ENCODE data around the gene TRNP1. TPM values are rescaled to one million over a fixed set of nuclear protein-coding genes. Genes with fewer than 3 reads are reported as not detected.

The TRNP1 gene
- polyA plus RNA-seq, 1 donor (not counting 4 experiments of a cell fraction or from before 2014, with no cell fraction given): 164 TPM

- no peaks in the 10 kb centered on the region for H3K9me1 ChIP-seq (ENCODE audit: control insufficient read depth, extremely low read depth, insufficient read depth, low read length)
- H3K4me1 ChIP-seq (ENCODE audit: control insufficient read depth, extremely low read depth, insufficient read depth, low read length): peaks cover 24% of the 10 kb centered on the region
- no peaks in the 10 kb centered on the region for H3K9me3 ChIP-seq (ENCODE audit: control insufficient read depth, low read depth, low read length)
- H3K9ac ChIP-seq (ENCODE audit: control insufficient read depth, extremely low read depth, insufficient read depth, low read length): no peak overlapping the region
- no peaks in the 10 kb centered on the region for H3K36me3 ChIP-seq (ENCODE audit: control insufficient read depth in 2 of 2, extremely low read depth in 1 of 2, insufficient read depth in 2 of 2, low read length in 2 of 2)
- peak overlapping the region; percentile 79 for H2AFZ ChIP-seq (ENCODE audit: control insufficient read depth, low read length)
- FAIRE-seq: peak; percentile 23
- H3K4me2 ChIP-seq (ENCODE audit: control insufficient read depth, extremely low read depth, insufficient read depth, low read depth, low read length): peak overlapping the region; percentile 60
- dilution Hi-C loops (cut with MboI; ENCODE audit: extremely low pct_ligation_motif_present, low sequenced_read_pairs): loop anchor here (25.0 kb wide), 1 partner anchor 260 kb away; no protein-coding TSS in a partner anchor
- H3K27ac ChIP-seq (ENCODE audit: control insufficient read depth, insufficient read depth, low read length): no peak overlapping the region
- no peak for DNase-seq (ENCODE audit: low read depth, low spot score)
- H4K20me1 ChIP-seq (ENCODE audit: control insufficient read depth, extremely low read depth, insufficient read depth, low read length): no peaks in the 10 kb centered on the region
- no peaks in the 10 kb centered on the region for H3K79me2 ChIP-seq (ENCODE audit: control insufficient read depth, insufficient read depth, low read length)
- TF ChIP-seq CTCF (optimal IDR thresholded peaks at IDR 0.05 in 1 of 3, IDR thresholded peaks at IDR 0.05 in 1 of 3, conservative IDR thresholded peaks at IDR 0.05 in 1 of 3; ENCODE audit: extremely low read depth in 1 of 3, insufficient read depth in 2 of 3, low read length in 3 of 3): no peak
- TF ChIP-seq EZH2 (IDR thresholded peaks at IDR 0.05; ENCODE audit: low read length): no peak
- H3K4me3 ChIP-seq (ENCODE audit: control insufficient read depth in 2 of 3, extremely low read depth in 1 of 3, insufficient read depth in 2 of 3, low read depth in 1 of 3, low read length in 3 of 3): no peak overlapping the region
- no peaks in the 10 kb centered on the region for H3K27me3 ChIP-seq (ENCODE audit: control insufficient read depth, extremely low read depth, insufficient read depth, low read length)
Observed at GRCh38 chr1:27027575-27028250, 34.2 kb downstream of the TRNP1 start.

GRCh38 chr1:27029517-27029916, 36.0 kb downstream of the TRNP1 start:
- Histone ChIP-seq H3K9ac (ENCODE audit: control insufficient read depth, extremely low read depth, insufficient read depth, low read length) (no peak overlapping the region), H3K9me1 (ENCODE audit: control insufficient read depth, extremely low read depth, insufficient read depth, low read length) (no peaks in the 10 kb centered on the region), H3K4me2 (ENCODE audit: control insufficient read depth, extremely low read depth, insufficient read depth, low read depth, low read length) (no peak overlapping the region), H3K27me3 (ENCODE audit: control insufficient read depth, extremely low read depth, insufficient read depth, low read length) (no peaks in the 10 kb centered on the region), H3K9me3 (ENCODE audit: control insufficient read depth, low read depth, low read length) (no peaks in the 10 kb centered on the region), H3K36me3 (ENCODE audit: control insufficient read depth in 2 of 2, extremely low read depth in 1 of 2, insufficient read depth in 2 of 2, low read length in 2 of 2) (no peaks in the 10 kb centered on the region), H3K4me3 (ENCODE audit: control insufficient read depth in 2 of 3, extremely low read depth in 1 of 3, insufficient read depth in 2 of 3, low read depth in 1 of 3, low read length in 3 of 3) (no peak overlapping the region), H2AFZ (ENCODE audit: control insufficient read depth, low read length) (no peak overlapping the region), H4K20me1 (ENCODE audit: control insufficient read depth, extremely low read depth, insufficient read depth, low read length) (no peaks in the 10 kb centered on the region), H3K4me1 (ENCODE audit: control insufficient read depth, extremely low read depth, insufficient read depth, low read length) (peaks cover 32% of the 10 kb centered on the region), H3K27ac (ENCODE audit: control insufficient read depth, insufficient read depth, low read length) (no peak overlapping the region), H3K79me2 (ENCODE audit: control insufficient read depth, insufficient read depth, low read length) (no peaks in the 10 kb centered on the region)
- TF ChIP-seq CTCF (optimal IDR thresholded peaks at IDR 0.05 in 1 of 3, IDR thresholded peaks at IDR 0.05 in 1 of 3, conservative IDR thresholded peaks at IDR 0.05 in 1 of 3; ENCODE audit: extremely low read depth in 1 of 3, insufficient read depth in 2 of 3, low read length in 3 of 3): no peak
- TF ChIP-seq EZH2 (IDR thresholded peaks at IDR 0.05; ENCODE audit: low read length): no peak
- DNase-seq (ENCODE audit: low read depth, low spot score) (no peak), FAIRE-seq (no peak)
- dilution Hi-C loops (cut with MboI; ENCODE audit: extremely low pct_ligation_motif_present, low sequenced_read_pairs): loop anchor here (25.0 kb wide), 1 partner anchor 258 kb away; no protein-coding TSS in a partner anchor

Data from keratinocyte (primary cell).